ENCODE results near the gene SLIT3.

GRCh38 chr5:168648016-168648415 is 652.9 kb downstream of the SLIT3 start:
- TF ChIP-seq EZH2phosphoT487 (IDR thresholded peaks at IDR 0.05; ENCODE audit: borderline replicate concordance, low read length), result no peak
- TF ChIP-seq CTCF (IDR thresholded peaks at IDR 0.05; ENCODE audit: low read depth, low read length, poor library complexity, severe bottlenecking), result no peak

All from DOHH2 (cell line).